Measurements from ENCODE around the gene EXOC7. TPM values are rescaled to one million over a fixed set of nuclear protein-coding genes. Genes with fewer than 3 reads are reported as not detected.
"Not testable (repeated sequence)": the region's sequence is repeated elsewhere in the genome, so short reads cannot be mapped to it uniquely, and the experiment has no call there.

The EXOC7 gene
- total RNA-seq, 1 donor: 49.2 TPM

GRCh38 chr17:76078860-76079534 lies 24.6 kb downstream of the EXOC7 start, which contains the start of gene ZACN:
Gene ZACN (plus strand): TSS chr17:76079182. CDS start chr17:76079265, 83 bp downstream.
- peaks cover 57% of the 10 kb centered on the region for H3K4me1 ChIP-seq (ENCODE audit: insufficient read depth, low read length)
- no peaks in the 10 kb centered on the region for H3K9me3 ChIP-seq (ENCODE audit: low read depth, low read length)
- no peak within 1 kb of the TSS for H3K4me3 ChIP-seq (ENCODE audit: low read length)
- H3K27me3 ChIP-seq (ENCODE audit: insufficient read depth, low read length): peaks cover 56% of the 10 kb centered on the region

- Histone ChIP-seq H3K4me1 (ENCODE audit: insufficient read depth, low read length) (peaks cover 58% of the 10 kb centered on the region), H3K27me3 (ENCODE audit: insufficient read depth, low read length) (peaks cover 62% of the 10 kb centered on the region)
- not testable (repeated sequence) for H3K9me3 ChIP-seq (ENCODE audit: low read depth, low read length); H3K4me3 ChIP-seq (ENCODE audit: low read length)
Observed at GRCh38 chr17:76078370-76078769, 25.2 kb downstream of the EXOC7 start.

DNA sequence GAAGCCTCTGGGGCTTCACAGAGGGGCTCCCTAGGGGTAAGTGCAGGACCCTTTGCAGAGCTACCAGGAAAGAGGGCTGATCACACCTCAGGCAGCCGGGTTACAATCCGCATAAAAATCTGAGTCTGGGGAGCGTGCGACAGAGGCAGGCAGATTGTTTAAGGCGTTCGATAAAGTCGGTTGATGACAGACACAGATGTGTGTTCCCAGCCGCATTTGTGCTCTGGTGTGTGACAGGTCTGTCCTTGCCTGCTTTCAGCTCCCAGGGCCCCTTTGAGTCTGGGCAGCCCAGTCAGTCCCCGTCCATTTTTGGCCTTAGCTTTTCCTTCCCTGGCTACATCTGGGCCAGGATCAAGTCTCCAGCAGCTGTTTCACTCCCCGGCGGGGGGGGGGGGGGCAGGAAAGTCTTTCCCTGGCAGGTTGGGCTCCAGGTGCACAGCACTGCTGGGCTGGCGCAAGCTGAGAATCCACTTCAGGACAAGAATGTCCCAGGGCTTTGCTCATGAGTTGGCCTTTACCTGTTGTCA lies 25.9 kb downstream of the EXOC7 start:
- Histone ChIP-seq H3K4me1 (ENCODE audit: insufficient read depth, low read length) (peaks cover 63% of the 10 kb centered on the region), H3K27me3 (ENCODE audit: insufficient read depth, low read length) (peaks cover 62% of the 10 kb centered on the region)

DNA sequence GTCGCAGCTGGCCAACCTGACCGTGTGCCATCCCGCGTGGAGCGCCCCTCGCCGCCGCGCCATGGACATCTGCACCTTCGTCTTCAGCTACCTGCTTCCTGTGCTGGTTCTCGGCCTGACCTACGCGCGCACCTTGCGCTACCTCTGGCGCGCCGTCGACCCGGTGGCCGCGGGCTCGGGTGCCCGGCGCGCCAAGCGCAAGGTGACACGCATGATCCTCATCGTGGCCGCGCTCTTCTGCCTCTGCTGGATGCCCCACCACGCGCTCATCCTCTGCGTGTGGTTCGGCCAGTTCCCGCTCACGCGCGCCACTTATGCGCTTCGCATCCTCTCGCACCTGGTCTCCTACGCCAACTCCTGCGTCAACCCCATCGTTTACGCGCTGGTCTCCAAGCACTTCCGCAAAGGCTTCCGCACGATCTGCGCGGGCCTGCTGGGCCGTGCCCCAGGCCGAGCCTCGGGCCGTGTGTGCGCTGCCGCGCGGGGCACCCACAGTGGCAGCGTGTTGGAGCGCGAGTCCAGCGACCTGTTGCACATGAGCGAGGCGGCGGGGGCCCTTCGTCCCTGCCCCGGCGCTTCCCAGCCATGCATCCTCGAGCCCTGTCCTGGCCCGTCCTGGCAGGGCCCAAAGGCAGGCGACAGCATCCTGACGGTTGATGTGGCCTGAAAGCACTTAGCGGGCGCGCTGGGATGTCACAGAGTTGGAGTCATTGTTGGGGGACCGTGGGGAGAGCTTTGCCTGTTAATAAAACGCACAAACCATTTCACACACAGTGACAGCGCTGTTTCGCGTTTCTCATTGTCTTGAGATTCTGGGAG lies 26.6 kb downstream of the EXOC7 start:
- peaks cover 62% of the 10 kb centered on the region for H3K27me3 ChIP-seq (ENCODE audit: insufficient read depth, low read length)
- H3K9me3 ChIP-seq (ENCODE audit: low read depth, low read length): no peaks in the 10 kb centered on the region
- H3K4me3 ChIP-seq (ENCODE audit: low read length): no peak overlapping the region
- peaks cover 63% of the 10 kb centered on the region for H3K4me1 ChIP-seq (ENCODE audit: insufficient read depth, low read length)

More for the DNA sequence above, 25.9 kb downstream of the EXOC7 start:
- H3K9me3 ChIP-seq (ENCODE audit: low read depth, low read length): no peaks in the 10 kb centered on the region
- H3K4me3 ChIP-seq (ENCODE audit: low read length): no peak overlapping the region

GRCh38 chr17:76076146-76076764 lies 27.3 kb downstream of the EXOC7 start:
- Histone ChIP-seq H3K4me1 (ENCODE audit: insufficient read depth, low read length) (peaks cover 69% of the 10 kb centered on the region), H3K4me3 (ENCODE audit: low read length) (no peak overlapping the region), H3K27me3 (ENCODE audit: insufficient read depth, low read length) (peaks cover 62% of the 10 kb centered on the region), H3K9me3 (ENCODE audit: low read depth, low read length) (no peaks in the 10 kb centered on the region)

- Histone ChIP-seq H3K4me1 (ENCODE audit: insufficient read depth, low read length) (peaks cover 75% of the 10 kb centered on the region), H3K27me3 (ENCODE audit: insufficient read depth, low read length) (peaks cover 62% of the 10 kb centered on the region), H3K9me3 (ENCODE audit: low read depth, low read length) (no peaks in the 10 kb centered on the region), H3K4me3 (ENCODE audit: low read length) (no peak overlapping the region)
Observed at GRCh38 chr17:76075364-76076145, 28.0 kb downstream of the EXOC7 start.

GRCh38 chr17:76074390-76075363 lies 28.9 kb downstream of the EXOC7 start, which contains the start of gene GALR2:
Gene GALR2 (plus strand): TSS chr17:76074781. CDS start chr17:76074884, 103 bp downstream.
- no peak within 1 kb of the TSS for H3K4me3 ChIP-seq (ENCODE audit: low read length)
- peaks cover 73% of the 10 kb centered on the region for H3K4me1 ChIP-seq (ENCODE audit: insufficient read depth, low read length)
- H3K27me3 ChIP-seq (ENCODE audit: insufficient read depth, low read length): peaks cover 62% of the 10 kb centered on the region
- no peaks in the 10 kb centered on the region for H3K9me3 ChIP-seq (ENCODE audit: low read depth, low read length)

- no peaks in the 10 kb centered on the region for H3K9me3 ChIP-seq (ENCODE audit: low read depth, low read length)
- peaks cover 39% of the 10 kb centered on the region for H3K27me3 ChIP-seq (ENCODE audit: insufficient read depth, low read length)
- H3K4me1 ChIP-seq (ENCODE audit: insufficient read depth, low read length): peaks cover 53% of the 10 kb centered on the region
- H3K4me3 ChIP-seq (ENCODE audit: low read length): peak within 1 kb of the TSS; percentile 72
Observed at GRCh38 chr17:76072148-76072858, 31.3 kb downstream of the EXOC7 start, which contains the start of gene SRP68. Gene SRP68 (minus strand): TSS chr17:76072517. CDS start chr17:76072491, 26 bp downstream.

DNA sequence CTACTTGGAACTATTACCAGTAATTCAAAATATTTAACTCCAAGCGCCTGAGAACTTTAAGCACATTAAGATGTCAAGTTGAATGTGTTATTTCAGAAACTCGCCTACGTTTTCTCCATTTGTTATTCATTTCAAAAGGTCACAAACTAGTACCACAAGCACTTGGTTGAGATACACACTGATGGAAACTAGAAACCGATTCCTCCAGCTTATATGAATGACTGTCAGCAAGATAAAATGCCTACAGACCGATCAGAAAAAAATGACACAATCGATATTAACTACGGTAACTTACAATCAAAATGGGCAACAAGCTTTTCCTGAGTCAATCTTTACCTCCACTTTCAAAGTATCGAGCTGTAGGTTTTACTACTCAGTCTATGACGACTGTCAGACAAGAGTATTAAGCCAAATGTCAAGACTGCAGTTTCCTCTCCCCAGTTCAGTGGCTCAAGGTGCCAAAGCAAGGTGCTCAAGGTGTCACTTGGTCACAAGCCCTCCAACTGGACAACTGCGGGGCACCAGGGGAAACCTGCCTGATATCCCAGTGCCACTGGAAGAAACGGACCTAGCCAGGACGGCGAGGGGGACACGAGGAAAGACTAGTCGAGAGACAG lies 31.9 kb downstream of the EXOC7 start:
- Histone ChIP-seq H3K27me3 (ENCODE audit: insufficient read depth, low read length) (peaks cover 32% of the 10 kb centered on the region), H3K4me1 (ENCODE audit: insufficient read depth, low read length) (peaks cover 46% of the 10 kb centered on the region), H3K4me3 (ENCODE audit: low read length) (peak overlapping the region; percentile 72)

DNA sequence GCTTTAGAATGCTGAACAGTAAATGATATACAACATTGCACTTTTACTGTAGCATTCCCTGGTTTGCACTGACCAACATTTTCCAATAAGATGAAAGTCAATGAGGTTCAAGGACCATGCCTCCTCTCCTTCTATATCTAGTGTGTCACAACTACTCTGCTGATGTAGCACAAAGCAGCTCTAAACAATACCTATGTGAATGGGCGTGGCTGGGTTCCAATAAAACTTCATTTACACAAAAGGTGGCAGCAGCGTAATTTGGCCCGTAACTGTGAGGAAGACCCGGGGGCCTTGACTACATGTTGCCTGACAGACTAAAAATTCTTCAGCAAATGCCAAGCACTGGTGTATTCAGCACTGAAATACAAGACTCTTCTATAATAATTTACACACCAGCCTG lies 37.8 kb downstream of the EXOC7 start:
- peaks cover 4% of the 10 kb centered on the region for H3K4me1 ChIP-seq (ENCODE audit: insufficient read depth, low read length)
- no peaks in the 10 kb centered on the region for H3K9me3 ChIP-seq (ENCODE audit: low read depth, low read length)
- H3K4me3 ChIP-seq (ENCODE audit: low read length): no peak overlapping the region
- H3K27me3 ChIP-seq (ENCODE audit: insufficient read depth, low read length): no peaks in the 10 kb centered on the region

More for the DNA sequence above, 31.9 kb downstream of the EXOC7 start:
- no peaks in the 10 kb centered on the region for H3K9me3 ChIP-seq (ENCODE audit: low read depth, low read length)

DNA sequence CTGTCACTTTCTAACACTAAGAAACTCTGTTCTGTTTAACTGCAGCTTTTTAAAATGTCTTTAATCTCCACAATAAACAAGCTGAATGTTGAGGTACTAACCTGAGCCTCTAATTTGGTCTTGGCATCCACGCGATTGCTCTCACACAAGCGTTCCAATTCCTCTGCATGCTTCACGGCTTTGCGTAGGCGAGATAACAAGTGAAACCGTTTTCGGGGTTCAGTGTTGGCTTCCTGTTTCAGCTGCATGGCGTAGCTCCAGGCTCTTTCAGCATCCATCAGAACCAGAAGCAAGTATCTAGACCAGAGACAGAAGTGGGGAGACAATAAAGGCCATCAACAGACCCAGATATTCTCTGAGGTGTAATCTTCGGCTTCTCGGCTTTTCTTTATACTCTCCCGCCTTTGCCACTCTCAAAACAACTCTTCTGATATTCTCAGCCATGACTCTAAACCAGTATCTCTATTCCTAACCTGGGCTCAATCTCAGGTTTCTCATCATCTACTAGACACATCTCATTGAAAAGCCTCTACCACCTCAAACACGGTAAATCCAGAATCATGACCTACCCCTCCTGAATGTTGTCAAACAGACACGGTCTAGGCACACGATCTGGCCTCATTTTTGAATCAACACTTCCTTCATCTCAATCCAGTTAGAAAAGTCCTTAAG lies 39.6 kb downstream of the EXOC7 start:
- no peak overlapping the region for H3K4me3 ChIP-seq (ENCODE audit: low read length)

GRCh38 chr17:76058264-76058663 lies 45.3 kb downstream of the EXOC7 start:
- not testable (repeated sequence) for H3K4me3 ChIP-seq (ENCODE audit: low read length); H3K4me1 ChIP-seq (ENCODE audit: insufficient read depth, low read length); H3K9me3 ChIP-seq (ENCODE audit: low read depth, low read length); H3K27me3 ChIP-seq (ENCODE audit: insufficient read depth, low read length)

More for the DNA sequence above, 39.6 kb downstream of the EXOC7 start:
- Histone ChIP-seq H3K4me1 (ENCODE audit: insufficient read depth, low read length) (no peaks in the 10 kb centered on the region), H3K27me3 (ENCODE audit: insufficient read depth, low read length) (no peaks in the 10 kb centered on the region), H3K9me3 (ENCODE audit: low read depth, low read length) (no peaks in the 10 kb centered on the region)
